ENCODE data around the gene MIER2. TPM values are rescaled to one million over a fixed set of nuclear protein-coding genes. Genes with fewer than 3 reads are reported as not detected.
"Not testable (repeated sequence)": the region's sequence is repeated elsewhere in the genome, so short reads cannot be mapped to it uniquely, and the experiment has no call there.

The MIER2 gene
- total and polyA plus RNA-seq, 10 donors, result 19.2 to 66.5 (median 30.7) TPM

DNA sequence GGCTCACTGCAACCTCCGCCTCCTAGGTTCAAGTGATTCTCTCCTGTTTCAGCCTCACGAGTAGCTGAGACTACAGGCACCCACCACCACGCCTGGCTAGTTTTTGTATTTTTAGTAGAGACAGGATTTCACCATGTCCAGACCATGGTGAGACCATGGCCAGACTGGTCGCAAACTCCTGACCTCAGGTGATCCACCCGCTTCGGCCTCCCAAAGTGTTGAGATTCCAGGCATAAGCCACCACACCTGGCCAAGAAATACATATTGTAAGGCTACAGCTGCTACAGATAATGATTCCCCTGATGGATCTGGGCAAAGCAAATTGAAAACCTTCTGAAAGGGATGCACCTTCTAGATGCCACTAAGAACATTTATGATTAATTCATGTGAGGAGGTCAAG, 71.2 kb downstream of the MIER2 start:
- H3K4me3 ChIP-seq, result no peak overlapping the region
- H3K36me3 ChIP-seq, result no peaks in the 10 kb centered on the region
- DNase-seq, result no peak
- H3K9me3 ChIP-seq, result no peaks in the 10 kb centered on the region
- peaks cover 0 to 61% (median 7%) of the 10 kb centered on the region in 7 donors for H3K27me3 ChIP-seq (replicated peaks in 1 of 7)
- no peak overlapping the region for H3K27ac ChIP-seq
- no peaks in the 10 kb centered on the region for H3K4me1 ChIP-seq
- WGBS, 5 donors, result 79 to 93% (median 89%) methylated on average over 6 of the region's 6 CpGs
- TF ChIP-seq CTCF (IDR thresholded peaks at IDR 0.05 in 8 of 11, conservative IDR thresholded peaks at IDR 0.05 in 3 of 11), result no peak
- TF ChIP-seq POLR2A (IDR thresholded peaks at IDR 0.05), result no peak
- TF ChIP-seq POLR2AphosphoS5 (IDR thresholded peaks at IDR 0.05), result no peak
- intact Hi-C loops (cut with DNase I; ENCODE audit: low total_unique reads), result no loop called here

GRCh38 chr19:271856-272255, 72.7 kb downstream of the MIER2 start:
- WGBS, 5 donors, result 19 to 36% (median 27%) methylated on average over 6 of the region's 6 CpGs
- Histone ChIP-seq H3K36me3 (no peaks in the 10 kb centered on the region), H3K9me3 (no peaks in the 10 kb centered on the region), H3K27ac (no peak overlapping the region), H3K27me3 (replicated peaks in 1 of 7) (peaks cover 0 to 61% (median 14%) of the 10 kb centered on the region in 7 donors), H3K4me3 (no peak overlapping the region), H3K4me1 (peaks cover 0 to 11% (median 10%) of the 10 kb centered on the region in 6 donors)
- intact Hi-C loops (cut with DNase I; ENCODE audit: low total_unique reads), result no loop called here
- DNase-seq, result no peak
- TF ChIP-seq POLR2AphosphoS5 (IDR thresholded peaks at IDR 0.05) (no peak), POLR2A (IDR thresholded peaks at IDR 0.05) (no peak), CTCF (IDR thresholded peaks at IDR 0.05 in 8 of 11, conservative IDR thresholded peaks at IDR 0.05 in 3 of 11) (no peak)

DNA sequence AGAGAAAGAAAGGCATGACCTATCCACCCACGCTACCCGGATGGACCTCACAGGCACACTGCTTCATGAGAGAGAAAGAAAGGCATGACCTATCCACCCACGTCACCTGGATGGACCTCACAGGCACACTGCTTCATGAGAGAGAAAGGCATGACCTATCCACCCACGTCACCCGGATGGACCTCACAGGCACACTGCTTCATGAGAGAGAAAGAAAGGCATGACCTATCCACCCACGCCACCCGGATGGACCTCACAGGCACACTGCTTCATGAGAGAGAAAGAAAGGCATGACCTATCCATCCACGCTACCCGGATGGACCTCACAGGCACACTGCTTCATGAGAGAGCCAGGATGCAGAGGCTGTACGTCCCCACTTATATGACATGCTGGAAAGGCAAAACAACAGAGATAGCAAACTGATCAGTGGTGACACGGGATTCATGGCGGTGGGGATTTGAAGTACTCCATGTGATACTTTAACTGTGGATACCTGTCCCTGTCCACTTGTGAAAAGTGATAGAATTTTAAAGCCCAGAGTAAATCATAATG, 73.8 kb downstream of the MIER2 start:
- H3K27ac ChIP-seq; H3K9me3 ChIP-seq; H3K4me3 ChIP-seq; intact Hi-C loops (cut with DNase I; ENCODE audit: low total_unique reads); H3K36me3 ChIP-seq; DNase-seq: not testable (repeated sequence)
- WGBS, 5 donors, result 76 to 83% (median 79%) methylated on average over 6 to 11 of the region's 12 CpGs
- Histone ChIP-seq H3K27me3 (replicated peaks in 1 of 7) (peaks cover 0 to 69% (median 20%) of the 10 kb centered on the region in 7 donors), H3K4me1 (peaks cover 0 to 16% (median 13%) of the 10 kb centered on the region in 6 donors)

GRCh38 chr19:269241-269640, 75.4 kb downstream of the MIER2 start:
- peaks cover 0 to 16% (median 13%) of the 10 kb centered on the region in 6 donors for H3K4me1 ChIP-seq
- no peaks in the 10 kb centered on the region for H3K9me3 ChIP-seq
- no peak for TF ChIP-seq POLR2AphosphoS5 (IDR thresholded peaks at IDR 0.05)
- DNase-seq, result no peak
- H3K4me3 ChIP-seq, result no peak overlapping the region
- no peak overlapping the region for H3K27ac ChIP-seq
- H3K27me3 ChIP-seq (replicated peaks in 1 of 7), result peaks cover 0 to 72% (median 29%) of the 10 kb centered on the region in 7 donors
- H3K36me3 ChIP-seq, result no peaks in the 10 kb centered on the region
- intact Hi-C loops (cut with DNase I; ENCODE audit: low total_unique reads), result no loop called here

GRCh38 chr19:262125-262524, 82.5 kb downstream of the MIER2 start:
- no peak for DNase-seq
- TF ChIP-seq POLR2A (IDR thresholded peaks at IDR 0.05) (no peak), POLR2AphosphoS5 (IDR thresholded peaks at IDR 0.05) (no peak), CTCF (IDR thresholded peaks at IDR 0.05 in 8 of 11, conservative IDR thresholded peaks at IDR 0.05 in 3 of 11) (no peak)
- H3K27me3 ChIP-seq (replicated peaks in 1 of 7), result peaks cover 0 to 54% (median 16%) of the 10 kb centered on the region in 7 donors
- H3K27ac ChIP-seq, result no peak overlapping the region
- 76 to 86% (median 80%) methylated on average over 1 of the region's 1 CpG for WGBS, 5 donors
- no peak overlapping the region for H3K4me3 ChIP-seq
- H3K36me3 ChIP-seq, result no peaks in the 10 kb centered on the region
- H3K9me3 ChIP-seq, result no peaks in the 10 kb centered on the region
- intact Hi-C loops (cut with DNase I; ENCODE audit: low total_unique reads), result no loop called here
- H3K4me1 ChIP-seq, result peaks cover 0 to 7% (median 6%) of the 10 kb centered on the region in 6 donors

GRCh38 chr19:256804-257203, 87.8 kb downstream of the MIER2 start:
- H3K4me3 ChIP-seq; H3K9me3 ChIP-seq; H3K4me1 ChIP-seq; H3K36me3 ChIP-seq; intact Hi-C loops (cut with DNase I; ENCODE audit: low total_unique reads); DNase-seq; H3K27ac ChIP-seq: not testable (repeated sequence)
- peaks cover 0 to 34% (median 0%) of the 10 kb centered on the region in 7 donors for H3K27me3 ChIP-seq (replicated peaks in 1 of 7)
- WGBS, 5 donors, result 61 to 87% (median 75%) methylated on average over 3 of the region's 3 CpGs
